Skeletal muscle cell (primary cell): Measurements from ENCODE around the gene TMEM19.

Experiments
- DNase-seq: peaks from one replicate; pipeline ENCODE4 v3.0.0-alpha.2; 2010; ENCODE audit warnings: low read depth
- H3K4me3 ChIP-seq: 2 replicates; pipeline ENCODE4 v1.5.1; 2011; ENCODE audit warnings: low read depth, mild to moderate bottlenecking, control low read depth, low read length, moderate library complexity

The TMEM19 gene

GRCh38 chr12:71749666-71750065 lies 63.8 kb downstream of the TMEM19 start:
- DNase-seq = no peak

GRCh38 chr12:71752891-71753290 lies 67.0 kb downstream of the TMEM19 start:
- no peak overlapping the region for H3K4me3 ChIP-seq
- DNase-seq = no peak

More at GRCh38 chr12:71749666-71750065, 63.8 kb downstream of the TMEM19 start:
- no peak overlapping the region for H3K4me3 ChIP-seq
